Rectal smooth muscle tissue (tissue), 1 donor: ENCODE measurements around the gene TMEM238.
"Not testable (repeated sequence)": the region's sequence is repeated elsewhere in the genome, so short reads cannot be mapped to it uniquely, and the experiment has no call there.

Experiments used
- H3K27ac ChIP-seq: one replicate; pipeline ENCODE4 v1.7.0; 2013; ENCODE audit warnings: low read depth, low read length, inconsistent platforms
- H3K27me3 ChIP-seq: one replicate; pipeline ENCODE4 v1.7.0; 2013; ENCODE audit warnings: low read length; ENCODE audit not compliant: control insufficient read depth, insufficient read depth
- H3K36me3 ChIP-seq: one replicate; pipeline ENCODE4 v1.7.0; 2013; ENCODE audit warnings: low read length; ENCODE audit not compliant: control insufficient read depth, insufficient read depth
- H3K4me1 ChIP-seq: one replicate; pipeline ENCODE4 v1.7.0; 2013; ENCODE audit warnings: low read length; ENCODE audit not compliant: control insufficient read depth, insufficient read depth
- H3K4me3 ChIP-seq: one replicate; pipeline ENCODE4 v1.7.0; 2013; ENCODE audit warnings: low read length
- H3K9ac ChIP-seq: one replicate; pipeline ENCODE4 v1.7.0; 2013; ENCODE audit warnings: low read length

Gene TMEM238

GRCh38 chr19:55409179-55409578 is 25.1 kb upstream of the TMEM238 start:
- not testable (repeated sequence) for H3K27me3 ChIP-seq

GRCh38 chr19:55408533-55408872 is 24.4 kb upstream of the TMEM238 start:
- H3K27ac ChIP-seq = peak overlapping the region; percentile 98
- H3K27me3 ChIP-seq = no peaks in the 10 kb centered on the region
- H3K9ac ChIP-seq = no peak overlapping the region
- peak overlapping the region; percentile 67 for H3K4me3 ChIP-seq
- peaks cover 4% of the 10 kb centered on the region for H3K36me3 ChIP-seq
- H3K4me1 ChIP-seq = peaks cover 7% of the 10 kb centered on the region

More at GRCh38 chr19:55409179-55409578, 25.1 kb upstream of the TMEM238 start:
- not testable (repeated sequence) for H3K27ac ChIP-seq, H3K4me3 ChIP-seq, H3K4me1 ChIP-seq, H3K9ac ChIP-seq, H3K36me3 ChIP-seq

GRCh38 chr19:55407800-55408532 is 23.9 kb upstream of the TMEM238 start:
- peak overlapping the region; percentile 98 for H3K27ac ChIP-seq
- H3K9ac ChIP-seq = no peak overlapping the region
- peaks cover 7% of the 10 kb centered on the region for H3K4me1 ChIP-seq
- no peaks in the 10 kb centered on the region for H3K27me3 ChIP-seq
- H3K36me3 ChIP-seq = peaks cover 4% of the 10 kb centered on the region
- H3K4me3 ChIP-seq = peak overlapping the region; percentile 78

GRCh38 chr19:55407550-55407799 is 23.4 kb upstream of the TMEM238 start, which contains the start of gene UBE2S:
Gene UBE2S, minus strand, starts transcription at chr19:55407788. Its CDS starts 199 bp downstream, at chr19:55407589.
- not testable (repeated sequence) for H3K36me3 ChIP-seq, H3K27me3 ChIP-seq, H3K4me1 ChIP-seq
- peak within 1 kb of the TSS; percentile 45 for H3K9ac ChIP-seq
- peak within 1 kb of the TSS; percentile 98 for H3K27ac ChIP-seq
- H3K4me3 ChIP-seq = peak within 1 kb of the TSS; percentile 78

GRCh38 chr19:55406826-55407549 is 22.9 kb upstream of the TMEM238 start:
- Histone ChIP-seq H3K4me1 (peaks cover 7% of the 10 kb centered on the region), H3K4me3 (peak overlapping the region; percentile 78)

GRCh38 chr19:55406091-55406825 is 22.2 kb upstream of the TMEM238 start:
- Histone ChIP-seq H3K9ac (no peak overlapping the region), H3K4me3 (peak overlapping the region; percentile 78), H3K4me1 (peaks cover 7% of the 10 kb centered on the region), H3K36me3 (peaks cover 10% of the 10 kb centered on the region), H3K27me3 (no peaks in the 10 kb centered on the region), H3K27ac (no peak overlapping the region)

More at GRCh38 chr19:55406826-55407549, 22.9 kb upstream of the TMEM238 start:
- Histone ChIP-seq H3K36me3 (peaks cover 10% of the 10 kb centered on the region), H3K9ac (peak overlapping the region; percentile 45), H3K27me3 (no peaks in the 10 kb centered on the region), H3K27ac (peak overlapping the region; percentile 98)

GRCh38 chr19:55405638-55406037 is 21.5 kb upstream of the TMEM238 start:
- no peak overlapping the region for H3K9ac ChIP-seq

GRCh38 chr19:55402509-55402908 is 18.4 kb upstream of the TMEM238 start:
- H3K27me3 ChIP-seq = no peaks in the 10 kb centered on the region
- H3K4me1 ChIP-seq = peaks cover 3% of the 10 kb centered on the region
- no peak overlapping the region for H3K27ac ChIP-seq
- no peak overlapping the region for H3K4me3 ChIP-seq
- H3K9ac ChIP-seq = no peak overlapping the region
- peaks cover 15% of the 10 kb centered on the region for H3K36me3 ChIP-seq

More at GRCh38 chr19:55405638-55406037, 21.5 kb upstream of the TMEM238 start:
- H3K4me3 ChIP-seq = no peak overlapping the region
- H3K4me1 ChIP-seq = peaks cover 7% of the 10 kb centered on the region
- no peaks in the 10 kb centered on the region for H3K27me3 ChIP-seq
- no peak overlapping the region for H3K27ac ChIP-seq
- peaks cover 15% of the 10 kb centered on the region for H3K36me3 ChIP-seq

- H3K36me3 ChIP-seq = peaks cover 15% of the 10 kb centered on the region
- H3K4me1 ChIP-seq = not testable (repeated sequence)
These were observed 17.3 kb upstream of the TMEM238 start for GRCh38 chr19:55401390-55401789.

GRCh38 chr19:55400281-55401087 is 16.4 kb upstream of the TMEM238 start:
- no peak overlapping the region for H3K4me3 ChIP-seq
- H3K4me1 ChIP-seq = no peaks in the 10 kb centered on the region
- H3K36me3 ChIP-seq = peaks cover 15% of the 10 kb centered on the region
- H3K27ac ChIP-seq = no peak overlapping the region
- H3K27me3 ChIP-seq = no peaks in the 10 kb centered on the region
- H3K9ac ChIP-seq = no peak overlapping the region

More at GRCh38 chr19:55401390-55401789, 17.3 kb upstream of the TMEM238 start:
- not testable (repeated sequence) for H3K27ac ChIP-seq, H3K27me3 ChIP-seq, H3K4me3 ChIP-seq, H3K9ac ChIP-seq

- Histone ChIP-seq H3K27me3 (no peaks in the 10 kb centered on the region), H3K27ac (no peak overlapping the region), H3K36me3 (peaks cover 12% of the 10 kb centered on the region), H3K4me3 (no peak overlapping the region), H3K9ac (no peak overlapping the region), H3K4me1 (no peaks in the 10 kb centered on the region)
These were observed 14.3 kb upstream of the TMEM238 start for GRCh38 chr19:55398200-55398925.
